K562 (cell line): Measurements from ENCODE around the gene AGAP3. TPM values are rescaled to one million over a fixed set of nuclear protein-coding genes. Genes with fewer than 3 reads are reported as not detected.

Experiments used
- BMI1 ChIP-seq: fragments of 150-350 bp; IDR thresholded peaks from 2 replicates; pipeline ENCODE4 v1.6.1; 2014; ENCODE audit warnings: low read length
- CREM ChIP-seq: IDR thresholded peaks from 2 replicates; pipeline ENCODE4 v1.6.1; 2014; ENCODE audit warnings: antibody characterized with exemption, low read depth
- DDX20 ChIP-seq: fragments of 450-650 bp; IDR thresholded peaks from 2 replicates; pipeline ENCODE4 v1.6.1; 2016; ENCODE audit warnings: missing genetic modification characterization, low read depth, mild to moderate bottlenecking, missing compliant biosample characterization, moderate library complexity
- FIP1L1 ChIP-seq: fragments of 200-400 bp; formaldehyde crosslinking; IDR thresholded peaks from 2 replicates; pipeline ENCODE4 v1.6.1; 2018; ENCODE audit warnings: mild to moderate bottlenecking, low read depth, low read length; ENCODE audit not compliant: poor library complexity, severe bottlenecking
- GATA2 ChIP-seq: sonication (generic); formaldehyde crosslinking; IDR thresholded peaks from 2 replicates; pipeline ENCODE4 v1.4.0; 2020; ENCODE audit warnings: mild to moderate bottlenecking, missing genetic modification reagents
- HEY1 ChIP-seq: fragments of 250-450 bp; sonication (Bioruptor Pico); IDR thresholded peaks from 2 replicates; pipeline ENCODE4 v1.5.0; 2020; ENCODE audit warnings: mild to moderate bottlenecking, moderate library complexity, borderline replicate concordance
- HMG20B ChIP-seq: fragments of 250-450 bp; sonication (Bioruptor Pico); IDR thresholded peaks from 2 replicates; pipeline ENCODE4 v1.5.0; 2021; ENCODE audit warnings: mild to moderate bottlenecking
- KAT7 ChIP-seq: sonication (generic); formaldehyde crosslinking; IDR thresholded peaks from 2 replicates; pipeline ENCODE4 v1.8.0; 2022; ENCODE audit warnings: missing genetic modification reagents, mild to moderate bottlenecking, borderline replicate concordance
- MCM5 ChIP-seq: fragments of 450-650 bp; IDR thresholded peaks from 2 replicates; pipeline ENCODE4 v1.6.1; 2016; ENCODE audit warnings: low read depth
- MTA2 ChIP-seq: fragments of 450-650 bp; IDR thresholded peaks from 2 replicates; pipeline ENCODE4 v1.6.1; 2016; ENCODE audit warnings: low read depth
- PCBP1 ChIP-seq: fragments of 200-400 bp; formaldehyde crosslinking; IDR thresholded peaks from 2 replicates; pipeline ENCODE4 v1.6.1; 2018; ENCODE audit warnings: mild to moderate bottlenecking, low read depth, low read length; ENCODE audit not compliant: poor library complexity, severe bottlenecking
- PURB ChIP-seq: sonication (generic); formaldehyde crosslinking; IDR thresholded peaks from 2 replicates; pipeline ENCODE4 v1.9.0; 2021; ENCODE audit warnings: low read depth, mild to moderate bottlenecking, missing genetic modification reagents
- RFX5 ChIP-seq: IDR thresholded peaks from 2 replicates; pipeline ENCODE4 v1.6.1; 2011; ENCODE audit warnings: low read depth, mild to moderate bottlenecking, improper control_type of control experiment, low read length
- ZBED1 ChIP-seq: IDR thresholded peaks from 2 replicates; pipeline ENCODE4 v1.6.1; 2014
- ZC3H8 ChIP-seq: fragments of 450-650 bp; IDR thresholded peaks from 2 replicates; pipeline ENCODE4 v1.6.1; 2017
- ZNF347 ChIP-seq: fragments of 450-650 bp; formaldehyde crosslinking; IDR thresholded peaks from 2 replicates; pipeline ENCODE4 v1.4.0; 2020; ENCODE audit warnings: low read depth, mild to moderate bottlenecking, moderate library complexity
- ZNF551 ChIP-seq: fragments of 250-450 bp; sonication (Bioruptor Pico); IDR thresholded peaks from 2 replicates; pipeline ENCODE4 v1.5.0; 2021; ENCODE audit warnings: mild to moderate bottlenecking, moderate library complexity
- ZNF695 ChIP-seq: fragments of 450-650 bp; formaldehyde crosslinking; IDR thresholded peaks from 2 replicates; pipeline ENCODE4 v1.4.0; 2020; ENCODE audit warnings: mild to moderate bottlenecking, moderate library complexity
- polyA plus RNA-seq, 8 experiments: library from polyadenylated mRNA; depleted of rRNA in 4 of 8; stranded (reverse) in 5 of 8; unstranded in 3 of 8; fragments of >200 nt; fragmentation: Nextera tagmentation in 2 of 8; fragmentation: Illumina TruSeq in 1 of 8; extraction: Ambion mirVana in 2 of 8; extraction: Trizol in 1 of 8; gene quantifications; 2 replicates each; pipeline versions ENCODE4 v1.2.1 to v1.2.3, GENCODE V29; 2011 to 2014; ENCODE audit warnings: inconsistent platforms in 1 of 8, missing spikeins in 1 of 8
- total RNA-seq, 7 experiments: library from RNA; depleted of rRNA in 6 of 7; stranded (reverse); fragments of >200 nt in 6 of 7; fragmentation: Illumina TruSeq in 2 of 7; extraction: Trizol in 2 of 7; gene quantifications; 2 replicates each; pipeline versions ENCODE4 v1.2.1 to v1.2.3, GENCODE V29; 2011 to 2021; ENCODE audit warnings: low replicate concordance in 1 of 7
- TF ChIP-seq, protein P1 (sequence below): sonication (generic); formaldehyde crosslinking; IDR thresholded peaks from 2 replicates; pipeline ENCODE4 v1.9.0; 2022; ENCODE audit warnings: mild to moderate bottlenecking, missing genetic modification reagents
- TF ChIP-seq, protein P2 (sequence below): sonication (generic); formaldehyde crosslinking; IDR thresholded peaks from 2 replicates; pipeline ENCODE4 v1.8.1; 2023; ENCODE audit warnings: mild to moderate bottlenecking, missing genetic modification reagents
- TF ChIP-seq, protein P3 (sequence below): sonication (generic); formaldehyde crosslinking; IDR thresholded peaks from 2 replicates; pipeline ENCODE4 v1.8.0; 2023; ENCODE audit warnings: mild to moderate bottlenecking, missing genetic modification reagents
- TF ChIP-seq, protein P4 (sequence below): fragments of 250-450 bp; sonication (Bioruptor Pico); IDR thresholded peaks from 2 replicates; pipeline ENCODE4 v1.5.0; 2020; ENCODE audit warnings: mild to moderate bottlenecking, borderline replicate concordance

AGAP3 gene
- total and polyA plus RNA-seq, 9 of the 15 experiments (the other 6 are each of a cell fraction or from before 2014, with no cell fraction given), result 3.4 to 208 (median 62.2) TPM

DNA sequence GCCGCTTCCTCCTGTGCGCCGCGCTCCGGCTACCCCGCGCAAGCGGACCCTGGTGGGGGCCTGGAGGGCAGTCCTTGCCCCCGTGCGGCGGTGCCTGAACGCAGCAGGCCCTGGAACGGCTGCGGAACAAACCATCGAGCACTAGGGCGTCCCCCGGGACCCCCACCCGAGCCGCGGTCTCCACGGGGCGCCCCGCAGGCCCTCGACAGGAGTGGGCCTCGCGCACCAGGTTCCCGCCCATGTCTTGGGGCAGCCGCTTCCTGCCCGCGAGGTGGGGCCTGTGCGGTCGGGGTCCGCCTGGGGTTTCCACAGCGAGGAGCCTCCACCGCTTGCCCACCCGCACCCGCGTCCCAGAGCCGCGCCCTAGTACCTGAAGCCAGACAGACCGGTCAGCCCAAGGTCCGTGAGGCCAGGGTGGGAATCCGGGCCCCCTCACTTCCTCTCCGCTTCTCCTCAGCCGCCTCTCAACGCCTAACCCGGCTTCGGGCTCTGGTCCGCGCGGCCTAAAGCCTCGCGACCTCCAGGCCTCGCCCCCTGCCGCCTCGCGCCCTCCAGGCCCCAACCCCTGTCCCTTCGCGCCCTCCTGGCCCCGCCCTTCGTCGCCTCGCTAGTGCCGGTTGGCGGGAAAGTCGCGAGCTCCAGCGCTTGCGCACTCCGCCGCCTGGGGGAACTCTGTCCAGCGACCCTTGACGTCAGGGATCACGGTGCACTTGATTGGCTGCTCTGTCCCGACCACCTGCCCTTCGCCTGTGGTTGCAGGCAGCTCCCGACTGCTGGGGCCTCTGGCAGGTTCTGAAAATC lies 88.2 kb downstream of the AGAP3 start (continued):
- TF ChIP-seq KAT7 (CRISPR knock-in tag), result no peak
- TF ChIP-seq PURB (CRISPR knock-in tag), result no peak
- TF ChIP-seq MCM5, result no peak
- TF ChIP-seq, protein P1, sequence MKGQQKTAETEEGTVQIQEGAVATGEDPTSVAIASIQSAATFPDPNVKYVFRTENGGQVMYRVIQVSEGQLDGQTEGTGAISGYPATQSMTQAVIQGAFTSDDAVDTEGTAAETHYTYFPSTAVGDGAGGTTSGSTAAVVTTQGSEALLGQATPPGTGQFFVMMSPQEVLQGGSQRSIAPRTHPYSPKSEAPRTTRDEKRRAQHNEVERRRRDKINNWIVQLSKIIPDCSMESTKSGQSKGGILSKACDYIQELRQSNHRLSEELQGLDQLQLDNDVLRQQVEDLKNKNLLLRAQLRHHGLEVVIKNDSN (CRISPR knock-in tag), result no peak
- TF ChIP-seq, protein P2, sequence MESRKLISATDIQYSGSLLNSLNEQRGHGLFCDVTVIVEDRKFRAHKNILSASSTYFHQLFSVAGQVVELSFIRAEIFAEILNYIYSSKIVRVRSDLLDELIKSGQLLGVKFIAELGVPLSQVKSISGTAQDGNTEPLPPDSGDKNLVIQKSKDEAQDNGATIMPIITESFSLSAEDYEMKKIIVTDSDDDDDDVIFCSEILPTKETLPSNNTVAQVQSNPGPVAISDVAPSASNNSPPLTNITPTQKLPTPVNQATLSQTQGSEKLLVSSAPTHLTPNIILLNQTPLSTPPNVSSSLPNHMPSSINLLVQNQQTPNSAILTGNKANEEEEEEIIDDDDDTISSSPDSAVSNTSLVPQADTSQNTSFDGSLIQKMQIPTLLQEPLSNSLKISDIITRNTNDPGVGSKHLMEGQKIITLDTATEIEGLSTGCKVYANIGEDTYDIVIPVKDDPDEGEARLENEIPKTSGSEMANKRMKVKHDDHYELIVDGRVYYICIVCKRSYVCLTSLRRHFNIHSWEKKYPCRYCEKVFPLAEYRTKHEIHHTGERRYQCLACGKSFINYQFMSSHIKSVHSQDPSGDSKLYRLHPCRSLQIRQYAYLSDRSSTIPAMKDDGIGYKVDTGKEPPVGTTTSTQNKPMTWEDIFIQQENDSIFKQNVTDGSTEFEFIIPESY (CRISPR knock-in tag), result peak; percentile 97
- no peak for TF ChIP-seq MTA2
- peak; percentile 84 for TF ChIP-seq PCBP1
- TF ChIP-seq HEY1, result no peak
- peak; percentile 93 for TF ChIP-seq RFX5
- TF ChIP-seq ZBED1, result no peak
- no peak for TF ChIP-seq ZNF347
- TF ChIP-seq, protein P3, sequence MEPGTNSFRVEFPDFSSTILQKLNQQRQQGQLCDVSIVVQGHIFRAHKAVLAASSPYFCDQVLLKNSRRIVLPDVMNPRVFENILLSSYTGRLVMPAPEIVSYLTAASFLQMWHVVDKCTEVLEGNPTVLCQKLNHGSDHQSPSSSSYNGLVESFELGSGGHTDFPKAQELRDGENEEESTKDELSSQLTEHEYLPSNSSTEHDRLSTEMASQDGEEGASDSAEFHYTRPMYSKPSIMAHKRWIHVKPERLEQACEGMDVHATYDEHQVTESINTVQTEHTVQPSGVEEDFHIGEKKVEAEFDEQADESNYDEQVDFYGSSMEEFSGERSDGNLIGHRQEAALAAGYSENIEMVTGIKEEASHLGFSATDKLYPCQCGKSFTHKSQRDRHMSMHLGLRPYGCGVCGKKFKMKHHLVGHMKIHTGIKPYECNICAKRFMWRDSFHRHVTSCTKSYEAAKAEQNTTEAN, result no peak
- TF ChIP-seq DDX20 (tag), result no peak
- TF ChIP-seq GATA2 (CRISPR knock-in tag), result no peak
- no peak for TF ChIP-seq CREM
- TF ChIP-seq ZC3H8, result no peak
- no peak for TF ChIP-seq HMG20B
- no peak for TF ChIP-seq BMI1
- TF ChIP-seq ZNF551 (CRISPR knock-in tag), result no peak
- no peak for TF ChIP-seq ZNF695 (CRISPR knock-in tag)
- TF ChIP-seq, protein P4, sequence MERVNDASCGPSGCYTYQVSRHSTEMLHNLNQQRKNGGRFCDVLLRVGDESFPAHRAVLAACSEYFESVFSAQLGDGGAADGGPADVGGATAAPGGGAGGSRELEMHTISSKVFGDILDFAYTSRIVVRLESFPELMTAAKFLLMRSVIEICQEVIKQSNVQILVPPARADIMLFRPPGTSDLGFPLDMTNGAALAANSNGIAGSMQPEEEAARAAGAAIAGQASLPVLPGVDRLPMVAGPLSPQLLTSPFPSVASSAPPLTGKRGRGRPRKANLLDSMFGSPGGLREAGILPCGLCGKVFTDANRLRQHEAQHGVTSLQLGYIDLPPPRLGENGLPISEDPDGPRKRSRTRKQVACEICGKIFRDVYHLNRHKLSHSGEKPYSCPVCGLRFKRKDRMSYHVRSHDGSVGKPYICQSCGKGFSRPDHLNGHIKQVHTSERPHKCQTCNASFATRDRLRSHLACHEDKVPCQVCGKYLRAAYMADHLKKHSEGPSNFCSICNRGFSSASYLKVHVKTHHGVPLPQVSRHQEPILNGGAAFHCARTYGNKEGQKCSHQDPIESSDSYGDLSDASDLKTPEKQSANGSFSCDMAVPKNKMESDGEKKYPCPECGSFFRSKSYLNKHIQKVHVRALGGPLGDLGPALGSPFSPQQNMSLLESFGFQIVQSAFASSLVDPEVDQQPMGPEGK, result no peak
- TF ChIP-seq FIP1L1, result no peak
